NCI-H146 treated with DMSO at 0.1 percent for 48 hours (cell line): ENCODE data around the gene TRABD2B.
A peak's percentile ranks its signal among the peaks of the same experiment; 100 is the strongest.

Source experiments
- DNase-seq: peaks from one replicate; lab custom pipeline; 2025; ENCODE audit not compliant: unreplicated experiment; lab: John Stamatoyannopoulos, UW

Gene TRABD2B

GRCh38 chr1:47854552-47855144 lies 142.5 kb downstream of the TRABD2B start:
- DNase-seq = no peak

DNA sequence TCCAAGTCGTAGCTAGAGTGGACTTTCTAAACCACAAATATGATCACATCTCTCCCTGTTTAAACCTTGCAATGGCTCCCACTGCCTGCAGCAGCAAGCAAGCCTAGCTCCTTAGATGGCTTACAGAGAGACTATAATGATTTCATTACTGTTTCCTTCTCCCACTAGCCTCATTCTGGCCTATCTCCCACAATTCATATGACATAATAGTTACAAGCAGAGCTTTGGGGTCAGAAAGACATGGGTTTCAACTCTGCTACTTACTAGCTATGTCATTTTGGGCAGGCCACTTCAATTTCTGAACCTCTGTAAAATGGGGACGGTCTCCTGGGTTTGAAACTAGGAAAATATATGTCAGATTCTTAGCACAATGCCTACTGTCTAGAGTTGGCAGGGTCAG lies 143.3 kb downstream of the TRABD2B start:
- no peak for DNase-seq

DNA sequence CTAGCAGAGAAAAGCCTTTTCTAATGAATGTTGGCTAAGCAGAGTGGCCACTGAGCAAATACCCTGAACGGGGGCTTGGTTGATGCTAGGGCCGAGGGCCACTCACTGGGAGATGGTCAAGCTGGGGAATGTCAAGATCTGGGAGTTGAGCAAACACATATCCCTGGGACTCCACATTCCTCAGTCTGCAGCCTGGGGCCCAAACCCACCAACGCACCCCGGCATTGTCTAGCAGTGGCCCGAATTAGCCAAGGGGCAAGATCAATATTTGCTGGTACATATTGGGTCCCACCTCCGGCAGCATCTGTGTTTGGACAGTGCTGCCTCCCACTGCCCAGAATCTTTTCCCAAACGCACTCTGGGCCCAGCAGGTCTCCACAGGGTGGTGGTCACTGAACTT lies 144.1 kb downstream of the TRABD2B start:
- no peak for DNase-seq

GRCh38 chr1:47852006-47852718 lies 145.0 kb downstream of the TRABD2B start:
- no peak for DNase-seq

GRCh38 chr1:47850451-47850850 lies 146.7 kb downstream of the TRABD2B start:
- no peak for DNase-seq

DNA sequence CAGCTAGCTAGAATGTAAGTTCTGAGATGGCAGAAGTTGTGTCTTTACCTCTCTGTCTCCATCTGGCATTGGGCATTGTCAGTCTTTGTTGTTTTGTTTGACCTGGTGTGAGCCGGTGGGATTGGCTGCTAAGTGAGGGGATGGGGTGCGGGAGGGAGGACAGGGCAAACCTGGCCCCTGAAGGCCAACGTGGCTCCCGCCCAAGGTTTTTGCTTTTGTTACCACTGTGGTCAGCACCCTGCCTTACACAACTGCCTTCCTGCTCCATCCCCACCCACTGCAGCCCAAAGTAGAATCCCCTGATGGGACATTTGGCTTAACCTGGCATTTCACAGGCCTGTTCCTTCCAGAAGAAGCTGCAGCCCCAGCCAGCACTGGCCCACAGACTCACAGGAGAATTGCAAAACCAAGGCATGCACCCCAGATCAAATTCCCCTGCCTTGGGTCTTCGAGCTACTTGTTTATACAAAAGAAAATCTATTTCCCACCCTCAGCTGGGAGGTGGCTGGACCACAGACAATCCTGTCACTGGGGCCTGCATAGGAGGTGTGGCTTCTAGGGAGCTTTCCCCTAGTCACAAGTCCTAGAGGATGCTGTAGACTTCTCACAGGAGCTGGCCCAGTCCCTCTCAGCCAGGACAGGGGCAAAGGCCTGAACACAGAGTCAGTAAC lies 147.5 kb downstream of the TRABD2B start:
- DNase-seq = no peak

- DNase-seq = peak; percentile 32
Measured at GRCh38 chr1:47849005-47849521, 148.1 kb downstream of the TRABD2B start.

GRCh38 chr1:47847763-47848162 lies 149.4 kb downstream of the TRABD2B start:
- DNase-seq = no peak

DNA sequence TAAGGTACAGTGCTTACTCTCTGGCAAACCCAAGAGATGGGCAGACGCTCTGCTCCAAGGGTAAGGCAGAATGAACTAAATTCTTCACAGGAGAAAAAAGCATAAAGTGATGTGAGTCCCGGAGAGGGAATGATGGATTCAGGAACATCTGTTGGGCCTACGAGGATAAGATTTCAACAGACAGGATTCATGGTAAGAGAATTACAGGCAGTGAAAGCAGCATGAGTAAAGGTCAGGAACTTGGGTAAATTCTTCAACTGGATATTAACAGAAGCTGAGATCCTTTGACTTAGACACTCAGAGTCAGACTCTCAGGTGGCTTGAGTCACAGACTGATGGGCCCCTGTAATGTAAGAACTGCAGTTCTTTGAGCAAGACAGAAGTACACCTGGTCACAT lies 152.6 kb downstream of the TRABD2B start:
- DNase-seq = no peak

- no peak for DNase-seq
Measured at GRCh38 chr1:47843781-47844557, 153.2 kb downstream of the TRABD2B start.

DNA sequence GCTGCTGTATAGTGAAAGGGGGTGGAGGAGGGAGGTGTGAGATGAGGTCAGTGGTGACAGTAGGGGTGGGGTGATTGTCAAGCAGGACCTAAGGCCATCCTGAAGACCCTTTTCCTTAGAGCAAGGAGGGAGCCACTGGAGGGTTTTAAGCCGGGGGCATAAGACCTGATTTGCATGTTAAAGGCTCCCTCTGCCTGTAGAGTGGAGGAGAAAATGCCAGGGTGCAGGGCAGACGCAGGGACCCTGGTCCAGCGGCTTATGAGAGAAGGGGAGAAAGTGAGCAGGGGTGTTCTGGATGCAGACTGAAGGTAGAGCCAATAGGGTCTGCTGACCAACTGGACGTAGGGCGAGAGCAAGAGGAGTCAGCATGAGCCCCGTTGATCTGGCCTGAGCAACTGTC lies 154.1 kb downstream of the TRABD2B start:
- no peak for DNase-seq

DNA sequence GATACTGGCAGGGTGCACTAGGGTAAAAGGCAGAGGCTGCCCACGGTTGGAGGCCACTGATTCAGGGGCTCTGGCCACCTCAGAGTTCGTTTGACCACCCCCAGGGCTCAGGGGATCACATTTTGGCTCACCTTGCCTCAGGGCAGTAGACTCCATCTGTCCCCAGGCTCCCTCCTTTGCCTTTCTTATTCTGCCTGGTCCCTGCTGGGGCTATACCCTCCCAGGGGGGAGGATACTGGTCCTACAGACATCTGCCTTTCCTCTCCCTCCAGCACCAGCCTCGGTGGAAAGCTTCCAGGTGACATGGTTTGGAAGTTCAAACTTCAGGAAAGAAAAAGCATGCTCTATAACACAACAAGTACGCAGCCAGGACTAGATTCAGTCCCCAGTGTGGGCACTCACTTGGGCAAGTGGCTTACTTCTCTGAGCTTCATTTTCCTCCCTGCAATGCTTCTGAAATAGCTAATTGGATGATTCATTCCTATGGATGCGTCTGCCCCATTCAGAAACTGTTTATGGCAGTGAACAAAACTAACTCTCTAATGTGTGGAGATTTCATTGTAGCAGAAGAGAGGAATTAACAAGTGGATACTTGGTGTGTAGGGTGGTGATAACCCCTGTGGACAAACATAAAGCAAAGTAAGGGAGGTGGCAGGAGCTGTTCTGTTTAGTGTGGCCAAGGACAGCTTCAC lies 154.8 kb downstream of the TRABD2B start:
- DNase-seq = no peak

GRCh38 chr1:47841356-47841755 lies 155.8 kb downstream of the TRABD2B start:
- no peak for DNase-seq

- DNase-seq = no peak
Measured at GRCh38 chr1:47840393-47841190, 156.6 kb downstream of the TRABD2B start.

DNA sequence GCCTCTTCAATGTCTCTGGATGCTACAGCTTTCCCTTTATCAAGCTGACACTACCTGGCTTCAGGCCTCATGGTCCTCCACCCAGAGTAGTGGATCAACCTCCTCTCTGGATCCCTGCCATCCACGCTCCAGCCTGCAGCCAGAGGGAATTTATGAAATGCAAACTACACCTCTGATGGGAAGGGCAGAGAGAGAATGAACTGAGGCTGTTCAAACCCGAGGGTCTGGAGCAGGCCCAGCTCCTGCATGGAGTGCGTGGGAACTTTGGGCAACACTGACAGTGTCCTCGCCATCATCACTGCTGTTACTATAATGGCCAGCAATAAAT lies 157.8 kb downstream of the TRABD2B start:
- DNase-seq = no peak

GRCh38 chr1:47838562-47839432 lies 158.4 kb downstream of the TRABD2B start:
- DNase-seq = no peak

GRCh38 chr1:47837866-47838561 lies 159.2 kb downstream of the TRABD2B start:
- no peak for DNase-seq

- DNase-seq = no peak
Measured at GRCh38 chr1:47837056-47837830, 159.9 kb downstream of the TRABD2B start.
